Left lung (tissue), 10 donors: Measurements from ENCODE around the gene CTAGE6. TPM values are rescaled to one million over a fixed set of nuclear protein-coding genes. Genes with fewer than 3 reads are reported as not detected.
"Not testable (repeated sequence)": the region's sequence is repeated elsewhere in the genome, so short reads cannot be mapped to it uniquely, and the experiment has no call there.

Source experiments
- ATAC-seq: fragments of 200-7000 bp; cut with Tn5 transposase; one replicate; pipeline ENCODE4 v1.9.1; 2020; ENCODE audit warnings: moderate library complexity
- DNase-seq, 4 donors: peaks; one replicate each; pipeline ENCODE4 v3.0.0-alpha.2; 2013 to 2020
- H3K27ac ChIP-seq, 2 donors: fragments of 200-600 bp; sonication (generic) in 1 of 2; one replicate each; pipeline versions ENCODE4 v1.5.0 to v1.8.0; 2020 to 2021
- H3K27me3 ChIP-seq, 2 donors: fragments of 200-600 bp; sonication (generic) in 1 of 2; one replicate each; pipeline versions ENCODE4 v1.5.0 to v1.8.0; 2020 to 2021
- H3K36me3 ChIP-seq, 2 donors: fragments of 200-600 bp; sonication (generic) in 1 of 2; one replicate each; pipeline versions ENCODE4 v1.5.0 to v1.8.0; 2020 to 2021
- H3K4me1 ChIP-seq, 2 donors: fragments of 200-600 bp; one replicate each; pipeline ENCODE4 v1.8.0; 2021
- H3K4me3 ChIP-seq, 2 donors: fragments of 200-600 bp; sonication (generic) in 1 of 2; one replicate each; pipeline versions ENCODE4 v1.5.0 to v1.8.0; 2020 to 2021; ENCODE audit warnings: mild to moderate bottlenecking in 1 of 2
- H3K9me3 ChIP-seq, 2 donors: fragments of 200-600 bp; sonication (generic) in 1 of 2; one replicate each; pipeline versions ENCODE4 v1.5.0 to v1.8.0; 2020 to 2021
- intact Hi-C, 2 donors: fragments of 100-400 bp; cut with DNase I; formaldehyde crosslinking; loops; one replicate each; pipeline versions ENCODE4 v1.11.2 to v1.14.2; 2022
- polyA plus RNA-seq, 6 donors: library from polyadenylated mRNA; unstranded; fragments of 120-200 nt; gene quantifications; one replicate each; pipeline ENCODE4 v1.2.1, GENCODE V29; 2013; ENCODE audit not compliant: insufficient read length in 6 of 6
- total RNA-seq, 2 donors: library from RNA; stranded (reverse); fragmentation: NEBNext Ultra II Directional; extraction: Animal tissue kit (Norgen Biotek cat#: 25700); gene quantifications; one replicate each; pipeline ENCODE4 v1.2.1, GENCODE V29; 2021
- donor health status: DM: no; HTN: yes; CAD: no.
- donor health status: DM: no; HTN: no; CAD: no.

CTAGE6 gene
- total and polyA plus RNA-seq, 8 donors = 0.10 to 0.97 (median 0.27) TPM; not detected in 3

DNA sequence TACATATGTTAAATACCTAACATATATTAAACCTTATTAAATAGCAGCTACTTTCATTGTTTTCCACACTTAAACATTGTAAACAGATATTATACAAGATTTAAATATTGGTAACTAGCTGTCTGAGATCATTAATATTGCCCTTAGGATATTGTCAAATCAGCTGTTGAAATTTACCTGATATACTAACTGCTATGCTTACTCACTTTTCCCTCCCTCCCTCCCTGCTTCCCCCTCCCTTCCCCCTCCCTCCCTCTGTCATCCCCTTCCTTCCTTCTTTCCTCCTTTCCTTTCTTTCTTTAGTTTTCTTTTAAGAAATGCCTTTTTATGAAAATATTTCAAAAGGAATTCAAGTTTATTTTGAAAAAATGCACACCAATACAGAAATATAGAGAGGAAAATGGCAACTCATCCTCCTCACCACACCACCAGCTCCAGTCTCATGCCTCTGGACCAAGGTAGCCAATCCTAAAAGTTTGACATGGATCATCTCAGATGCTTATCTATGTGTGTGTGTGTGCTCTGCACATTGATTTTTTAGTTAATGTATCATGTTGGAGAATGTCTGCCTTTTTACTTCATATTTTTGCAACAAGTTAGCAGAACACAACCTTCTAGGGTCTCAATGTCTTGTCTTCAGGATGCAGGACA lies 41.8 kb downstream of the CTAGE6 start:
- DNase-seq, H3K4me1 ChIP-seq, H3K9me3 ChIP-seq, ATAC-seq, H3K4me3 ChIP-seq, H3K27me3 ChIP-seq, H3K27ac ChIP-seq, intact Hi-C loops, H3K36me3 ChIP-seq: not testable (repeated sequence)

DNA sequence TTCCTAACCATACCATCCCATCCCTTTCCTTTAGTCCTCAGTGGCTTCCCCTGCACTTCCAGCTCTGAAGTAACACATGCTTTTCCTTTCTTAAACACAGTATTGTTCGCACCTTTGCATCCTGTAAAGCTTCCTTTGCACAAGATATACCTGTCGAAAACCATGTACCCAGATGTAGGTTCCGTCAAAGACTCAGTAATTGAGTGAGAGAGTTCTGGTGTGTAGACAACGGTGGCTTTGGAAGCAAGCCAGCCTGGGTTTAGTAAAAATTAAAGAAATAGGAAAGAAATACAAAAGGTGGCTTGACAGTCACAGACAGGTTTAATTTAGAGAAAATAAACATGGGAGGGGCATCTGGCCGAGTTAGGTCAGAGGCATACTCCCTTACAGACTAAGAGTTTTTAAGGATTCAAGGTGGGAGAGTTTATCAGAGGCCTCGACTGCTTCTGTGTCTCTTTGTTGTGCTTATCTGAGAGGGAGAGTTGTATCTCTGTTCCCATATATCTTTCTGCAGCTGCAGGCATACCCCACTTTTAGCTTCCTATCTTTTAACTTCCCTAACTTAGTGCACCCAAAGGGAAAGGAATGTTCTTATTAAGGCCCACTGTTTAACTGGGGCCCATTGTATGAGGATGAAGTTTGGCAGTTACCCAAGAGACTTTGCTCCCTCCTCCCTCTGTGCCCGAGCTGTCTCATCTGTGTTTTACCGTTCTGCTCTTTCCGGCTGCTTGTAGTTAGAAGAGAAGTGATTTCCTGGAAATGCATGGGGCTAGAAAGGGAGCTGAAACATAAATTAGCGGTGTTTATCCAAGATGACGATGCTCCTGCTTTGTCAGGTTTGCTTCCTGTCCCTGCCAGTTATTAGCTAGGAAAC lies 42.7 kb downstream of the CTAGE6 start:
- intact Hi-C loops, H3K4me3 ChIP-seq, DNase-seq, ATAC-seq, H3K4me1 ChIP-seq, H3K36me3 ChIP-seq, H3K27ac ChIP-seq, H3K27me3 ChIP-seq, H3K9me3 ChIP-seq: not testable (repeated sequence)

DNA sequence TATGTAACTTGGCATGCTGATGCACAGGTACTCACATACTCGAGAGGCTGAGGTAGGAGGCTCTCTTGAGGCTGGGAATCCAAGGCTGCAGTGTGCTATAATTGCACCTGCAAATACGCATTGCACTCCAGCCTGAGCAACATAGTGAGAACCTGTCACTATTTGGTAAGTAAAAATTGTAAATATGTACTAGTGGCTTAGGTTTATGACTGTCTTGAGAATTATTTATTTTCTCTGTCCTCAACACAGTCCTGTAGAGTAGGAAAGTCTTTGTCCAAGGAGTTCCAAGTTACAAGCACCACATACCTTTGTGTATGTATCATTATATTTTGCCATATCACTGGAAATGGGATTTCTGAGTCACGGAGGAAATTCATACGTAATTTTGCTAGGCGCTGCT lies 45.1 kb downstream of the CTAGE6 start:
- H3K9me3 ChIP-seq, H3K36me3 ChIP-seq, H3K27me3 ChIP-seq, H3K27ac ChIP-seq, H3K4me1 ChIP-seq, H3K4me3 ChIP-seq, intact Hi-C loops: not testable (repeated sequence)
- DNase-seq (peak in 1 of 4 donors; percentile 14), ATAC-seq (peak; percentile 84)

DNA sequence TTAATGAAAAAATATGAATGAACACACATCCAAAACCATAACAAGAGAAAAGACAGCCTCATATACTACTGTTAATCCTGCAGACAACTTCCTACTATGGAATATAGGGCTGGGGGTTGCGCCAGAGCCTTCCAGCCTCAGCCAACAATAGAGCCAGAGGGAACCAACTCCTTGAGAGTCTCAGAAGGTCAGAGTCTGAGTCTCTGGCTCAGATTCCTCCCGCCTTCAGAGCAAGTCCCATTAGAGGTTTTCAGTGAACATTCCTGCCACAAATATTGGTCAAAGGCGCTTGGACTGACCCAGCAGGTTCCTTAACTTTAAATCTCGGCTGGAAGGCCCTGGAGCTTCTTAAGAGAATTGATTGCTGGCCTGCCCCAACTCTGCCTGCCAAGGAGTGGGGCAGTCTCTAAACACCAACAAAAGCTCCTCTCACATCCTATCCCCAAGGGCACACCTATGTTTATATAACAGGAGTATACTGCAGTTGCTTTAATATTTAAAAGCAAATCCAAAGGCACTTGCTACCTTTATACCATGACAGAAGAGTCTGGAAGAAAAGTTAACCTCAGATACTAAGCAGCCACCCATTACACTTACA lies 45.7 kb downstream of the CTAGE6 start:
- H3K4me1 ChIP-seq, H3K36me3 ChIP-seq, intact Hi-C loops, H3K4me3 ChIP-seq, H3K9me3 ChIP-seq, DNase-seq, H3K27me3 ChIP-seq, H3K27ac ChIP-seq: not testable (repeated sequence)
- ATAC-seq = peak; percentile 66

GRCh38 chr7:143709895-143710294 lies 47.6 kb downstream of the CTAGE6 start:
- H3K36me3 ChIP-seq, H3K9me3 ChIP-seq, H3K27ac ChIP-seq, H3K27me3 ChIP-seq, ATAC-seq, intact Hi-C loops, DNase-seq, H3K4me1 ChIP-seq, H3K4me3 ChIP-seq: not testable (repeated sequence)

Other genes with a start within 250 kb of the CTAGE6 start
- under 1 TPM; 0.29 to 0.79 TPM for gene CTAGE15, start 185.9 kb downstream of the CTAGE6 start, total RNA-seq
- 1 to 10 TPM in 3 of 6 donors, under 1 TPM in 3; 0.50 to 1.8 (median 1.3) TPM for gene CTAGE15, start 185.9 kb downstream of the CTAGE6 start, polyA plus RNA-seq
- 1 to 10 TPM; 1.8 to 3.0 TPM for gene TCAF2, start 136.7 kb downstream of the CTAGE6 start, total RNA-seq
- 1 to 10 TPM; 3.6 to 6.9 (median 4.9) TPM for gene TCAF2, start 136.7 kb downstream of the CTAGE6 start, polyA plus RNA-seq
- 10 to 100 TPM; 39.4 to 49.3 TPM for gene TCAF1, start 144.5 kb upstream of the CTAGE6 start, total RNA-seq
- gene TCAF1, start 144.5 kb upstream of the CTAGE6 start, polyA plus RNA-seq = 100 to 1,000 TPM in 5 of 6 donors, 10 to 100 TPM in 1; 99.0 to 135 (median 104) TPM
- not detected for gene OR2F2, start 177.5 kb upstream of the CTAGE6 start, total RNA-seq
- not detected for gene OR2F2, start 177.5 kb upstream of the CTAGE6 start, polyA plus RNA-seq
- gene OR2F1, start 197.1 kb upstream of the CTAGE6 start, total RNA-seq = not detected
- under 1 TPM in 4 of 6 donors, not detected in 2; 0.06 to 0.65 (median 0.30) TPM for gene OR2F1, start 197.1 kb upstream of the CTAGE6 start, polyA plus RNA-seq
- not detected for gene OR6B1, start 242.6 kb upstream of the CTAGE6 start, total RNA-seq
- gene OR6B1, start 242.6 kb upstream of the CTAGE6 start, polyA plus RNA-seq = under 1 TPM in 2 of 6 donors, not detected in 4; 0.03 to 0.06 TPM